ENCODE results near the gene MTO1. TPM values are rescaled to one million over a fixed set of nuclear protein-coding genes. Genes with fewer than 3 reads are reported as not detected.

The MTO1 gene
- total RNA-seq, 1 experiment from 2014 or later: 19.5 TPM

DNA sequence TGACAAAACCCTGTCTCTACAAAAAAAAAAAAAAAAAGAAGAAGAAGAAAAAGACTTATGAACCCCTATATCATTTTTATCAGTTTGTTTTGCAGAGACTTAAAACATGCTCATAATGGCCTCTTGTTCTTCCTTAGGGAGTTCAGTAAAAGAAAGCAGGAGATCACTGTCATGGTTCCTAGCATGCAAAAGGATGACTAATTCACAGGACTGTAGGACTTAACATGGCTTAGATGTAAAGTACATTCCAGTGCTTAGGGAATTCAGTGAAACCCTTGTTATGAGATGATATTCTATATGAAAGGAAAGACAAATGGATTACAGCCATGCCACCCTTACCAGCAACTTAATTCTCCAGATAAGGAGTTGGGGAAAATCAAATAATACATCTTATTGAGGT is 29.8 kb downstream of the MTO1 start:
- Histone ChIP-seq H3F3A (ENCODE audit: low read length, unreplicated experiment) (no peaks in the 10 kb centered on the region), H3K79me2 (ENCODE audit: low read length) (no peaks in the 10 kb centered on the region), H3K9ac (ENCODE audit: low read length) (no peak overlapping the region), H3K9me3 (ENCODE audit: low read length) (no peaks in the 10 kb centered on the region), H4K20me1 (ENCODE audit: low read length) (no peaks in the 10 kb centered on the region), H3K4me2 (ENCODE audit: low read length) (no peak overlapping the region), H3K27ac (ENCODE audit: low read length) (no peak overlapping the region), H3K9me2 (replicated peaks; ENCODE audit: low read length) (no peaks in the 10 kb centered on the region), H3K4me3 (ENCODE audit: low read length) (no peak overlapping the region), H2AFZ (ENCODE audit: low read length) (no peak overlapping the region), H3K4me1 (ENCODE audit: insufficient read depth, low read length) (no peaks in the 10 kb centered on the region), H3K36me3 (ENCODE audit: low read depth, low read length) (peaks cover 16% of the 10 kb centered on the region), H3K27me3 (ENCODE audit: low read length) (no peaks in the 10 kb centered on the region)
- ATAC-seq (no peak; the same call in 1 of the 2 replicates), DNase-seq (no peak)
- BruUV-seq (replicated peaks): no TSS peak
- ChIA-PET POLR2A (ENCODE audit: unreplicated experiment) (no interaction called here), CTCF (no interaction called here)
- TF ChIP-seq, protein P1, sequence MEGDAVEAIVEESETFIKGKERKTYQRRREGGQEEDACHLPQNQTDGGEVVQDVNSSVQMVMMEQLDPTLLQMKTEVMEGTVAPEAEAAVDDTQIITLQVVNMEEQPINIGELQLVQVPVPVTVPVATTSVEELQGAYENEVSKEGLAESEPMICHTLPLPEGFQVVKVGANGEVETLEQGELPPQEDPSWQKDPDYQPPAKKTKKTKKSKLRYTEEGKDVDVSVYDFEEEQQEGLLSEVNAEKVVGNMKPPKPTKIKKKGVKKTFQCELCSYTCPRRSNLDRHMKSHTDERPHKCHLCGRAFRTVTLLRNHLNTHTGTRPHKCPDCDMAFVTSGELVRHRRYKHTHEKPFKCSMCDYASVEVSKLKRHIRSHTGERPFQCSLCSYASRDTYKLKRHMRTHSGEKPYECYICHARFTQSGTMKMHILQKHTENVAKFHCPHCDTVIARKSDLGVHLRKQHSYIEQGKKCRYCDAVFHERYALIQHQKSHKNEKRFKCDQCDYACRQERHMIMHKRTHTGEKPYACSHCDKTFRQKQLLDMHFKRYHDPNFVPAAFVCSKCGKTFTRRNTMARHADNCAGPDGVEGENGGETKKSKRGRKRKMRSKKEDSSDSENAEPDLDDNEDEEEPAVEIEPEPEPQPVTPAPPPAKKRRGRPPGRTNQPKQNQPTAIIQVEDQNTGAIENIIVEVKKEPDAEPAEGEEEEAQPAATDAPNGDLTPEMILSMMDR (conservative IDR thresholded peaks at IDR 0.05; ENCODE audit: low read depth, low read length): no peak
- TF ChIP-seq EZH2 (IDR thresholded peaks at IDR 0.05; ENCODE audit: low read length, unreplicated experiment) (no peak), EZH2phosphoT487 (IDR thresholded peaks at IDR 0.05; ENCODE audit: borderline replicate concordance, low read length) (no peak)
- intact Hi-C loops (cut with micrococcal nuclease): no loop called here

DNA sequence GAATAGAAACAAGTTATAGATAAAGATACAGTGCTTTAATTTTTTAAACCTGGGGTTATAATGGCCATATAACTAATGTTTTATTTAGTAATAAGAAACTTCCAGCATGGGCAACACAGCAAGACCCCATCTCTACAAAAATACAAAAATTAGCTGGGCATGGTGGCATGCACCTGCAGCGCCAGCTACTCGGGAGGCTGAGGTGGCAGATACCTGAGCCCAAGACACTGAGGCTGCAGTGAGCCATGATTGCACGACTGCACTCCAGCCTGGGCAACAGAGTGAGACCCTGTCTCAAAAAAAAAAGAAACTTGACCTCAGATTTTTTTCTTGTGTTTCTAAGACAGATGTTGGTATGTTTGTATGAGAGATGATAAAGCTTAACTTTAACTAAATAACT is 36.4 kb downstream of the MTO1 start:
- Histone ChIP-seq H4K20me1 (ENCODE audit: low read length) (no peaks in the 10 kb centered on the region), H3K4me2 (ENCODE audit: low read length) (no peak overlapping the region), H3K4me1 (ENCODE audit: insufficient read depth, low read length) (no peaks in the 10 kb centered on the region), H2AFZ (ENCODE audit: low read length) (no peak overlapping the region), H3K9ac (ENCODE audit: low read length) (no peak overlapping the region), H3K4me3 (ENCODE audit: low read length) (no peak overlapping the region), H3K9me3 (ENCODE audit: low read length) (no peaks in the 10 kb centered on the region), H3K79me2 (ENCODE audit: low read length) (no peaks in the 10 kb centered on the region), H3K27ac (ENCODE audit: low read length) (no peak overlapping the region), H3K27me3 (ENCODE audit: low read length) (no peaks in the 10 kb centered on the region), H3K9me2 (replicated peaks; ENCODE audit: low read length) (no peaks in the 10 kb centered on the region), H3F3A (ENCODE audit: low read length, unreplicated experiment) (no peaks in the 10 kb centered on the region), H3K36me3 (ENCODE audit: low read depth, low read length) (peaks cover 18% of the 10 kb centered on the region; the same call in 1 of the 2 replicates)
- POLR2A ChIA-PET (ENCODE audit: unreplicated experiment): no interaction called here
- CTCF ChIA-PET: no interaction called here
- no peak for TF ChIP-seq EZH2 (IDR thresholded peaks at IDR 0.05; ENCODE audit: low read length, unreplicated experiment)
- TF ChIP-seq, protein P1 (conservative IDR thresholded peaks at IDR 0.05; ENCODE audit: low read depth, low read length): no peak
- no peak for TF ChIP-seq EZH2phosphoT487 (IDR thresholded peaks at IDR 0.05; ENCODE audit: borderline replicate concordance, low read length)
- ATAC-seq (no peak), DNase-seq (no peak)
- BruUV-seq (replicated peaks): no TSS peak
- intact Hi-C loops (cut with micrococcal nuclease): no loop called here

DNA sequence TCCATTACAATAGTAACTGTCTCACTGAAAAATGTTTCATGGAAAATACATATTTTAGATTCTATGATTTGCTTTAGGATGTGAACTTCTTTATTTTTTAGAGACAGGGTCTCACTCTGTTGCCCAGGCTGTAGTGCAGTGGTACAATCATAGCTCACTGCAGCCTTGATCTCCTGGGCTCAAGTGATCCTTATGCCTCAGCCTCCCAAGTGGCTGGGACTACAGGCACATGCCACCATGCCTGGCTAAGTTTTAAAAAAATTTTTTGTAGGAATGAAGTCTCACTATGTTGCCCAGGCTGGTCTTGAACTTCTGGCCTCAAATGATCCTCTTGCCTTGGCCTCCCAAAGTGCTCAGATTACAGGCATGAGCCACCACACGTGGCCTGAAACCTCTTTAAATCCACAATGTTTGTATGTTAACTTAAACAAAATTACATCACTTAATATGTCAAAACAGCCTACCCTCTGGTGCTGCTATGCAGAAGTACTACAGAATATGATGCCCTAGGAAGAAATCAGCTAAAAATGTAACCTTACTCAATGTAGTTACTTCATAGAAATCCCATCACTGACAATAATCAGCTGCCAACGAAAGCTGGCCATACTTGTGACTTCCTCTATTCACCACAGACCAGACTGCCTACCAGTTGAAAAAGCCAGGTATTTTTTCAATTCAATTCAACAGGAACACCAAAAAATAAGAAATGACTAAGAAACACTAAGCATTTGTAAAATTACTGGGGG is 41.7 kb downstream of the MTO1 start:
- intact Hi-C loops (cut with micrococcal nuclease): no loop called here
- ChIA-PET POLR2A (ENCODE audit: unreplicated experiment) (no interaction called here), CTCF (no interaction called here)
- H3K9me2 ChIP-seq (replicated peaks; ENCODE audit: low read length): no peaks in the 10 kb centered on the region
- no peak for DNase-seq
- no peaks in the 10 kb centered on the region for H3K27me3 ChIP-seq (ENCODE audit: low read length)
- H3K9ac ChIP-seq (ENCODE audit: low read length): no peak overlapping the region
- H3K4me2 ChIP-seq (ENCODE audit: low read length): no peak overlapping the region
- no peaks in the 10 kb centered on the region for H3K9me3 ChIP-seq (ENCODE audit: low read length)
- TF ChIP-seq EZH2 (IDR thresholded peaks at IDR 0.05; ENCODE audit: low read length, unreplicated experiment): no peak
- no peak for TF ChIP-seq EZH2phosphoT487 (IDR thresholded peaks at IDR 0.05; ENCODE audit: borderline replicate concordance, low read length)
- TF ChIP-seq, protein P1 (conservative IDR thresholded peaks at IDR 0.05; ENCODE audit: low read depth, low read length): no peak
- no peak for ATAC-seq
- no TSS peak for BruUV-seq (replicated peaks)
- H3K4me3 ChIP-seq (ENCODE audit: low read length): no peak overlapping the region
- H3K27ac ChIP-seq (ENCODE audit: low read length): no peak overlapping the region
- no peaks in the 10 kb centered on the region for H4K20me1 ChIP-seq (ENCODE audit: low read length)
- H3K79me2 ChIP-seq (ENCODE audit: low read length): no peaks in the 10 kb centered on the region
- no peak overlapping the region for H2AFZ ChIP-seq (ENCODE audit: low read length)
- peaks cover 14% of the 10 kb centered on the region; the same call in 1 of the 2 replicates for H3K36me3 ChIP-seq (ENCODE audit: low read depth, low read length)
- no peaks in the 10 kb centered on the region for H3K4me1 ChIP-seq (ENCODE audit: insufficient read depth, low read length)
- H3F3A ChIP-seq (ENCODE audit: low read length, unreplicated experiment): no peaks in the 10 kb centered on the region
